Measurements from ENCODE around the gene DUSP5. TPM values are rescaled to one million over a fixed set of nuclear protein-coding genes. Genes with fewer than 3 reads are reported as not detected.
A peak's percentile ranks its signal among the peaks of the same experiment; 100 is the strongest.
"Not testable (repeated sequence)": the region's sequence is repeated elsewhere in the genome, so short reads cannot be mapped to it uniquely, and the experiment has no call there.

Gene DUSP5
- total RNA-seq, 1 donor from 2014 or later, result 0.34 TPM

GRCh38 chr10:110529596-110530011, 31.9 kb downstream of the DUSP5 start:
- Histone ChIP-seq H3K4me1 (peaks cover 19% of the 10 kb centered on the region), H3K4me2 (peak overlapping the region; percentile 81)
- peaks cover 22% of the 10 kb centered on the region for H3K4me1 Mint-ChIP-seq

GRCh38 chr10:110530131-110530831, 32.6 kb downstream of the DUSP5 start:
- H3K27ac ChIP-seq, result no peak overlapping the region
- no peaks in the 10 kb centered on the region for H3K27me3 ChIP-seq
- peaks cover 10% of the 10 kb centered on the region for H3F3A ChIP-seq (ENCODE audit: low read depth)
- peak; percentile 73 for DNase-seq (ENCODE audit: low spot score)
- peaks cover 4% of the 10 kb centered on the region for H3K27me3 Mint-ChIP-seq (ENCODE audit: insufficient read depth, low read depth)
- peak overlapping the region; percentile 47 for H3K4me3 ChIP-seq
- H3K4me1 ChIP-seq, result peaks cover 19% of the 10 kb centered on the region
- no peaks in the 10 kb centered on the region for H3K36me3 ChIP-seq
- H3K4me1 Mint-ChIP-seq, result peaks cover 24% of the 10 kb centered on the region
- peak overlapping the region; percentile 81 for H3K4me2 ChIP-seq
- TF ChIP-seq, protein P1, sequence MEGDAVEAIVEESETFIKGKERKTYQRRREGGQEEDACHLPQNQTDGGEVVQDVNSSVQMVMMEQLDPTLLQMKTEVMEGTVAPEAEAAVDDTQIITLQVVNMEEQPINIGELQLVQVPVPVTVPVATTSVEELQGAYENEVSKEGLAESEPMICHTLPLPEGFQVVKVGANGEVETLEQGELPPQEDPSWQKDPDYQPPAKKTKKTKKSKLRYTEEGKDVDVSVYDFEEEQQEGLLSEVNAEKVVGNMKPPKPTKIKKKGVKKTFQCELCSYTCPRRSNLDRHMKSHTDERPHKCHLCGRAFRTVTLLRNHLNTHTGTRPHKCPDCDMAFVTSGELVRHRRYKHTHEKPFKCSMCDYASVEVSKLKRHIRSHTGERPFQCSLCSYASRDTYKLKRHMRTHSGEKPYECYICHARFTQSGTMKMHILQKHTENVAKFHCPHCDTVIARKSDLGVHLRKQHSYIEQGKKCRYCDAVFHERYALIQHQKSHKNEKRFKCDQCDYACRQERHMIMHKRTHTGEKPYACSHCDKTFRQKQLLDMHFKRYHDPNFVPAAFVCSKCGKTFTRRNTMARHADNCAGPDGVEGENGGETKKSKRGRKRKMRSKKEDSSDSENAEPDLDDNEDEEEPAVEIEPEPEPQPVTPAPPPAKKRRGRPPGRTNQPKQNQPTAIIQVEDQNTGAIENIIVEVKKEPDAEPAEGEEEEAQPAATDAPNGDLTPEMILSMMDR (IDR thresholded peaks at IDR 0.05), result no peak
- TF ChIP-seq EZH2phosphoT487 (IDR thresholded peaks at IDR 0.05), result no peak
- TF ChIP-seq EZH2 (IDR thresholded peaks at IDR 0.05), result no peak
- no peaks in the 10 kb centered on the region for H3K36me3 Mint-ChIP-seq
- peak overlapping the region; percentile 86 for H2AFZ ChIP-seq (replicated peaks)
- H4K20me1 ChIP-seq (ENCODE audit: low read depth), result no peaks in the 10 kb centered on the region
- H3K27ac Mint-ChIP-seq, result no peak overlapping the region
- no peaks in the 10 kb centered on the region for H3K9me3 Mint-ChIP-seq
- no peak overlapping the region for H3K4me3 Mint-ChIP-seq
- H3K9me3 ChIP-seq (ENCODE audit: low read depth), result no peaks in the 10 kb centered on the region
- H3K9ac ChIP-seq, result no peak overlapping the region
- H3K79me2 ChIP-seq (ENCODE audit: low read depth), result no peaks in the 10 kb centered on the region

More at GRCh38 chr10:110529596-110530011, 31.9 kb downstream of the DUSP5 start:
- no peak overlapping the region for H3K4me3 Mint-ChIP-seq
- DNase-seq (ENCODE audit: low spot score), result no peak
- Histone ChIP-seq H3K9me3 (ENCODE audit: low read depth) (no peaks in the 10 kb centered on the region), H2AFZ (replicated peaks) (peak overlapping the region; percentile 86), H3K79me2 (ENCODE audit: low read depth) (no peaks in the 10 kb centered on the region), H3K27ac (no peak overlapping the region), H3K9ac (no peak overlapping the region), H3K36me3 (no peaks in the 10 kb centered on the region), H3K27me3 (no peaks in the 10 kb centered on the region), H3K4me3 (peak overlapping the region; percentile 47), H3F3A (ENCODE audit: low read depth) (peaks cover 10% of the 10 kb centered on the region), H4K20me1 (ENCODE audit: low read depth) (no peaks in the 10 kb centered on the region)
- TF ChIP-seq EZH2phosphoT487 (IDR thresholded peaks at IDR 0.05) (no peak), EZH2 (IDR thresholded peaks at IDR 0.05) (no peak)
- TF ChIP-seq, protein P1 (IDR thresholded peaks at IDR 0.05), result no peak
- peaks cover 5% of the 10 kb centered on the region for H3K27me3 Mint-ChIP-seq (ENCODE audit: insufficient read depth, low read depth)
- H3K9me3 Mint-ChIP-seq, result no peaks in the 10 kb centered on the region
- H3K36me3 Mint-ChIP-seq, result no peaks in the 10 kb centered on the region
- no peak overlapping the region for H3K27ac Mint-ChIP-seq

GRCh38 chr10:110531687-110532086, 34.0 kb downstream of the DUSP5 start:
- no peak for DNase-seq (ENCODE audit: low spot score)
- no peaks in the 10 kb centered on the region for H3K9me3 ChIP-seq (ENCODE audit: low read depth)
- H3K27ac Mint-ChIP-seq, result no peak overlapping the region
- peaks cover 27% of the 10 kb centered on the region for H3K4me1 Mint-ChIP-seq
- peaks cover 10% of the 10 kb centered on the region for H3F3A ChIP-seq (ENCODE audit: low read depth)
- no peaks in the 10 kb centered on the region for H3K36me3 ChIP-seq
- H3K4me1 ChIP-seq, result peaks cover 19% of the 10 kb centered on the region
- H3K4me2 ChIP-seq, result no peak overlapping the region
- no peak overlapping the region for H3K4me3 ChIP-seq
- H3K4me3 Mint-ChIP-seq, result no peak overlapping the region
- no peaks in the 10 kb centered on the region for H4K20me1 ChIP-seq (ENCODE audit: low read depth)
- H2AFZ ChIP-seq (replicated peaks), result no peak overlapping the region
- H3K79me2 ChIP-seq (ENCODE audit: low read depth), result no peaks in the 10 kb centered on the region
- TF ChIP-seq, protein P1 (IDR thresholded peaks at IDR 0.05), result no peak
- TF ChIP-seq EZH2phosphoT487 (IDR thresholded peaks at IDR 0.05) (no peak), EZH2 (IDR thresholded peaks at IDR 0.05) (no peak)
- no peaks in the 10 kb centered on the region for H3K27me3 ChIP-seq
- H3K27ac ChIP-seq, result no peak overlapping the region
- peaks cover 4% of the 10 kb centered on the region for H3K27me3 Mint-ChIP-seq (ENCODE audit: insufficient read depth, low read depth)
- H3K9me3 Mint-ChIP-seq, result no peaks in the 10 kb centered on the region
- H3K9ac ChIP-seq, result no peak overlapping the region
- no peaks in the 10 kb centered on the region for H3K36me3 Mint-ChIP-seq

DNA sequence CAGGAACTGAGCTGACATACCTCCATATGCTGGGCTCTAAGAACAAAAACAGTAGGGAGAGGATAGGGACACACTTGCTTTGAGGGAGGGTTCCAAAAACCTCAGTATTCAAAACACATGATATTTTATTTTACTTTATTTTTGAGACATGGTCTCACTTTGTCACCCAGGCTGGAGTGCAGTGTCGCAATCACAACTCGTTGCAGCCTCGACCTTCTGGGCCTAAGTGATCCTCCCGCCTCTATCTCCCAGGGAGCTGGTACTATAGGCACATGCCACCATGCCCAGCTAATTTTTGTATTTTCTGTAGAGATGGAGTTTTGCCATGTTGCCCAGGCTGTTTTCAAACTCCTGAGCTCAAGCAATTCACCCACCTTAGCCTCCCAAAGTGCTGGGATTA, 34.9 kb downstream of the DUSP5 start:
- not testable (repeated sequence) for H3K9me3 Mint-ChIP-seq

More for the DNA sequence above, 34.9 kb downstream of the DUSP5 start:
- not testable (repeated sequence) for H3K27ac Mint-ChIP-seq; H3K36me3 ChIP-seq; H3K79me2 ChIP-seq (ENCODE audit: low read depth); H3K27me3 Mint-ChIP-seq (ENCODE audit: insufficient read depth, low read depth); H3K27me3 ChIP-seq; H3K4me3 Mint-ChIP-seq; DNase-seq (ENCODE audit: low spot score); H3K4me2 ChIP-seq; H3K9ac ChIP-seq; H4K20me1 ChIP-seq (ENCODE audit: low read depth); H3K27ac ChIP-seq; H2AFZ ChIP-seq (replicated peaks); H3K9me3 ChIP-seq (ENCODE audit: low read depth); H3K36me3 Mint-ChIP-seq; H3K4me3 ChIP-seq
- H3K4me1 ChIP-seq, result peaks cover 19% of the 10 kb centered on the region
- H3K4me1 Mint-ChIP-seq, result peaks cover 27% of the 10 kb centered on the region
- H3F3A ChIP-seq (ENCODE audit: low read depth), result peaks cover 10% of the 10 kb centered on the region

Data from neural progenitor cell (in vitro differentiated cells).